SK-N-SH treated with all-trans-retinoic acid at 6 μM for 48 hours (cell line): Measurements from ENCODE around the gene LMF1.

Experiments used
- ARNTL ChIP-seq: fragments of 450-650 bp; formaldehyde crosslinking; IDR thresholded peaks from 2 replicates; pipeline ENCODE4 v1.5.0; 2020; ENCODE audit warnings: low read depth, mild to moderate bottlenecking, moderate library complexity, borderline replicate concordance
- GLIS3 ChIP-seq: fragments of 250-450 bp; sonication (Bioruptor Pico); IDR thresholded peaks from 2 replicates; pipeline ENCODE4 v1.5.0; 2020; ENCODE audit warnings: mild to moderate bottlenecking, moderate library complexity
- ISL1 ChIP-seq: fragments of 250-450 bp; sonication (Bioruptor Pico); IDR thresholded peaks from 2 replicates; pipeline ENCODE4 v2.1.2; 2022; ENCODE audit warnings: mild to moderate bottlenecking, moderate library complexity
- OSR1 ChIP-seq: fragments of 250-450 bp; sonication (Bioruptor Pico); IDR thresholded peaks from 2 replicates; pipeline ENCODE4 v1.8.0; 2022; ENCODE audit warnings: moderate library complexity, mild to moderate bottlenecking, inconsistent platforms
- RARB ChIP-seq: fragments of 250-450 bp; sonication (Bioruptor Pico); IDR thresholded peaks from 2 replicates; pipeline ENCODE4 v1.8.0; 2021; ENCODE audit warnings: mild to moderate bottlenecking, moderate library complexity
- SNAI2 ChIP-seq: fragments of 250-450 bp; sonication (Bioruptor Pico); IDR thresholded peaks from 2 replicates; pipeline ENCODE4 v1.5.0; 2020; ENCODE audit warnings: mild to moderate bottlenecking, moderate library complexity
- ZFP30 ChIP-seq: fragments of 450-650 bp; formaldehyde crosslinking; IDR thresholded peaks from 2 replicates; pipeline ENCODE4 v1.5.0; 2022; ENCODE audit warnings: mild to moderate bottlenecking, moderate library complexity
- ZNF8 ChIP-seq: fragments of 450-650 bp; formaldehyde crosslinking; IDR thresholded peaks from 2 replicates; pipeline ENCODE4 v1.5.0; 2020; ENCODE audit warnings: mild to moderate bottlenecking, moderate library complexity
- TF ChIP-seq, protein P1 (sequence below): fragments of 250-450 bp; sonication (Bioruptor Pico); IDR thresholded peaks from 2 replicates; pipeline ENCODE4 v1.8.0; 2020; ENCODE audit warnings: mild to moderate bottlenecking, moderate library complexity, borderline replicate concordance
- TF ChIP-seq, protein P2 (sequence below): fragments of 250-450 bp; sonication (Bioruptor Pico); IDR thresholded peaks from 2 replicates; pipeline ENCODE4 v1.5.1; 2020; ENCODE audit warnings: low read depth, mild to moderate bottlenecking, moderate library complexity
- TF ChIP-seq, protein P3 (sequence below): fragments of 250-450 bp; sonication (Bioruptor Pico); IDR thresholded peaks from 2 replicates; pipeline ENCODE4 v1.8.0; 2021; ENCODE audit warnings: low read depth, mild to moderate bottlenecking, moderate library complexity, borderline replicate concordance

DNA sequence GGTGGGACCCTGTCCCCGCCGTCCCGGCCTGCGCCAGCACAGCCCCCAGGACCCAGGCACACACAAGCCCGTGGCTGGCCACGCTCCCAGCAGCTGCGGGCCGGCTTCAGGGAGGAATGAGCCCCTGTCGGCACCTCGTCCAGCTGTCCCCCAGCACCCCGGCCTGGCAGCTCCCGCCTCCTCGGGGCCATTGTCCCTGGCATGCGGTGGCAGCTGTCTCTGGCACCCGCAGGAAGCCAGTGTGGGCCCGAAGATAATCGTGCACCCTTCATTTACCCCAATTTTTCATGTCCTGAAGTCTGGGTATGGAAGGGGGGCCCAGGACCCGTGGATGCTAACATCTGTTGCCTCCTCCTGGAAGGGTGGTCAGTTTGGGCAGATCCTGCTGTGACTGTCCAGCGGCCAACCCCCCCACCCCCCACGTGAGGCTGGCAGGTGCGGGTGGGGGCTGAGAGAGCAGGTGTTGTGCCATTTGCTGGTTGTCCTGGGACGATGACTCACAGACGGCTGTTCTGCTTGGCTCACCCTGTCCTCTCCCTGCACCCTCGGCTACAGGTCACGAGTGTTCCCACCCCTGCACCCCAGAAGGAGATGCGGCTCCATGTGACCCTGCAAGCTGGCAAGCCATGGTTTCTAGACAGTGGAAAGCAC, 4.0 kb upstream of the LMF1 start:
- TF ChIP-seq SNAI2: no peak
- TF ChIP-seq GLIS3 (CRISPR knock-in tag): no peak
- no peak for TF ChIP-seq ZNF8 (CRISPR knock-in tag)
- TF ChIP-seq, protein P1, sequence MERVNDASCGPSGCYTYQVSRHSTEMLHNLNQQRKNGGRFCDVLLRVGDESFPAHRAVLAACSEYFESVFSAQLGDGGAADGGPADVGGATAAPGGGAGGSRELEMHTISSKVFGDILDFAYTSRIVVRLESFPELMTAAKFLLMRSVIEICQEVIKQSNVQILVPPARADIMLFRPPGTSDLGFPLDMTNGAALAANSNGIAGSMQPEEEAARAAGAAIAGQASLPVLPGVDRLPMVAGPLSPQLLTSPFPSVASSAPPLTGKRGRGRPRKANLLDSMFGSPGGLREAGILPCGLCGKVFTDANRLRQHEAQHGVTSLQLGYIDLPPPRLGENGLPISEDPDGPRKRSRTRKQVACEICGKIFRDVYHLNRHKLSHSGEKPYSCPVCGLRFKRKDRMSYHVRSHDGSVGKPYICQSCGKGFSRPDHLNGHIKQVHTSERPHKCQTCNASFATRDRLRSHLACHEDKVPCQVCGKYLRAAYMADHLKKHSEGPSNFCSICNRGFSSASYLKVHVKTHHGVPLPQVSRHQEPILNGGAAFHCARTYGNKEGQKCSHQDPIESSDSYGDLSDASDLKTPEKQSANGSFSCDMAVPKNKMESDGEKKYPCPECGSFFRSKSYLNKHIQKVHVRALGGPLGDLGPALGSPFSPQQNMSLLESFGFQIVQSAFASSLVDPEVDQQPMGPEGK (CRISPR knock-in tag): no peak
- TF ChIP-seq ARNTL (CRISPR knock-in tag): no peak
- no peak for TF ChIP-seq OSR1 (CRISPR knock-in tag)
- TF ChIP-seq, protein P2, sequence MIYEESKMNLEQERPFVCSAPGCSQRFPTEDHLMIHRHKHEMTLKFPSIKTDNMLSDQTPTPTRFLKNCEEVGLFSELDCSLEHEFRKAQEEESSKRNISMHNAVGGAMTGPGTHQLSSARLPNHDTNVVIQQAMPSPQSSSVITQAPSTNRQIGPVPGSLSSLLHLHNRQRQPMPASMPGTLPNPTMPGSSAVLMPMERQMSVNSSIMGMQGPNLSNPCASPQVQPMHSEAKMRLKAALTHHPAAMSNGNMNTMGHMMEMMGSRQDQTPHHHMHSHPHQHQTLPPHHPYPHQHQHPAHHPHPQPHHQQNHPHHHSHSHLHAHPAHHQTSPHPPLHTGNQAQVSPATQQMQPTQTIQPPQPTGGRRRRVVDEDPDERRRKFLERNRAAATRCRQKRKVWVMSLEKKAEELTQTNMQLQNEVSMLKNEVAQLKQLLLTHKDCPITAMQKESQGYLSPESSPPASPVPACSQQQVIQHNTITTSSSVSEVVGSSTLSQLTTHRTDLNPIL (CRISPR knock-in tag): no peak
- TF ChIP-seq ISL1 (CRISPR knock-in tag): no peak
- TF ChIP-seq, protein P3, sequence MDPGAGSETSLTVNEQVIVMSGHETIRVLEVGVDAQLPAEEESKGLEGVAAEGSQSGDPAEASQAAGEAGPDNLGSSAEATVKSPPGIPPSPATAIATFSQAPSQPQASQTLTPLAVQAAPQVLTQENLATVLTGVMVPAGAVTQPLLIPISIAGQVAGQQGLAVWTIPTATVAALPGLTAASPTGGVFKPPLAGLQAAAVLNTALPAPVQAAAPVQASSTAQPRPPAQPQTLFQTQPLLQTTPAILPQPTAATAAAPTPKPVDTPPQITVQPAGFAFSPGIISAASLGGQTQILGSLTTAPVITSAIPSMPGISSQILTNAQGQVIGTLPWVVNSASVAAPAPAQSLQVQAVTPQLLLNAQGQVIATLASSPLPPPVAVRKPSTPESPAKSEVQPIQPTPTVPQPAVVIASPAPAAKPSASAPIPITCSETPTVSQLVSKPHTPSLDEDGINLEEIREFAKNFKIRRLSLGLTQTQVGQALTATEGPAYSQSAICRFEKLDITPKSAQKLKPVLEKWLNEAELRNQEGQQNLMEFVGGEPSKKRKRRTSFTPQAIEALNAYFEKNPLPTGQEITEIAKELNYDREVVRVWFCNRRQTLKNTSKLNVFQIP (CRISPR knock-in tag): no peak
- no peak for TF ChIP-seq RARB (CRISPR knock-in tag)
- no peak for TF ChIP-seq ZFP30 (CRISPR knock-in tag)
